ENCODE results near the gene SLC8B1. TPM values are rescaled to one million over a fixed set of nuclear protein-coding genes. Genes with fewer than 3 reads are reported as not detected.

Gene SLC8B1
- total RNA-seq, 1 experiment from 2014 or later = 15.7 TPM

DNA sequence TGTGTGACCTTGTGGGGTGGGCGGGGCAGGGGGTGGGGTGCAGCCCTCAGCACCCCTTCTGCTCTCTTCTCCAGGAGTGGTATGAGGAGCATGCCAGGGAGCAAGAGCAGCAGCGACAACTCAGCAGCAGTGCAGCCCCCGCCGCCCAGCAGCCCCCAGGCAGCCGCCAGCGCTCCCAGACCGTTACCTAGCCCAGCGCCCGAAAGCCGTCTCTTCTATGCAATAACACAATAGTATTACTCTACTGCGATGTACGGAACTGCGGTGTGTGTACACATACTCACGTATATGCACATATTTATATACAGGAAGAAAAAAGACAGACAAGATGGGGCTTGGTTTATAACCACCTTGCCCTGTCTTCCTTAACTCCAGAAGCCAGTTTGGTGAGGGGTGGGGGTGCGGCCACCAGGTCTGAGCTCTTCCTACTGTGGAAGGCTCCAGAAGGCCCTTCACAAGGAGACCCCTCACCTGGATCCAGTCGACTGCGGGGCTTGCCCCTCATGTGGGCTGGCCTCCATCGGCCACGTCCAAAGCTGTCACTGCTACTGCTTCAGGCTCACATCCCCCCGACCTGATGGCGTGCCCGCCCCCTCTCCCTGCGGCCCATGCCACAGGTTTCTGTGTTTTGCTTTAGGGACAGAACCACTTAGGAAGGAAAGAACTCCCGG is 38.9 kb downstream of the SLC8B1 start:
- CTCF ChIA-PET = no interaction called here
- peaks cover 8% of the 10 kb centered on the region for H3K4me1 Mint-ChIP-seq (ENCODE audit: insufficient read depth, unreplicated experiment)
- POLR2A ChIA-PET = no interaction called here
- H3K9me3 Mint-ChIP-seq (ENCODE audit: unreplicated experiment) = no peaks in the 10 kb centered on the region
- no peaks in the 10 kb centered on the region for H3K27me3 Mint-ChIP-seq (ENCODE audit: insufficient read depth, unreplicated experiment)
- BruUV-seq (replicated peaks) = no TSS peak
- H3K27ac Mint-ChIP-seq (ENCODE audit: low read depth, unreplicated experiment) = no peak overlapping the region
- H3K4me3 Mint-ChIP-seq (ENCODE audit: unreplicated experiment) = no peak overlapping the region
- intact Hi-C loops (cut with micrococcal nuclease) = loop anchor here (10.0 kb wide), 1 partner anchor 101 kb away; no protein-coding TSS in a partner anchor
- TF ChIP-seq, protein P1, sequence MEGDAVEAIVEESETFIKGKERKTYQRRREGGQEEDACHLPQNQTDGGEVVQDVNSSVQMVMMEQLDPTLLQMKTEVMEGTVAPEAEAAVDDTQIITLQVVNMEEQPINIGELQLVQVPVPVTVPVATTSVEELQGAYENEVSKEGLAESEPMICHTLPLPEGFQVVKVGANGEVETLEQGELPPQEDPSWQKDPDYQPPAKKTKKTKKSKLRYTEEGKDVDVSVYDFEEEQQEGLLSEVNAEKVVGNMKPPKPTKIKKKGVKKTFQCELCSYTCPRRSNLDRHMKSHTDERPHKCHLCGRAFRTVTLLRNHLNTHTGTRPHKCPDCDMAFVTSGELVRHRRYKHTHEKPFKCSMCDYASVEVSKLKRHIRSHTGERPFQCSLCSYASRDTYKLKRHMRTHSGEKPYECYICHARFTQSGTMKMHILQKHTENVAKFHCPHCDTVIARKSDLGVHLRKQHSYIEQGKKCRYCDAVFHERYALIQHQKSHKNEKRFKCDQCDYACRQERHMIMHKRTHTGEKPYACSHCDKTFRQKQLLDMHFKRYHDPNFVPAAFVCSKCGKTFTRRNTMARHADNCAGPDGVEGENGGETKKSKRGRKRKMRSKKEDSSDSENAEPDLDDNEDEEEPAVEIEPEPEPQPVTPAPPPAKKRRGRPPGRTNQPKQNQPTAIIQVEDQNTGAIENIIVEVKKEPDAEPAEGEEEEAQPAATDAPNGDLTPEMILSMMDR (IDR thresholded peaks at IDR 0.05; ENCODE audit: unreplicated experiment) = no peak
- DNase-seq (ENCODE audit: unreplicated experiment) = no peak
- peaks cover 80% of the 10 kb centered on the region for H3K36me3 Mint-ChIP-seq (ENCODE audit: insufficient read depth, unreplicated experiment)

- Mint-ChIP-seq H3K4me3 (ENCODE audit: unreplicated experiment) (no peak overlapping the region), H3K9me3 (ENCODE audit: unreplicated experiment) (no peaks in the 10 kb centered on the region), H3K4me1 (ENCODE audit: insufficient read depth, unreplicated experiment) (no peaks in the 10 kb centered on the region), H3K27ac (ENCODE audit: low read depth, unreplicated experiment) (no peak overlapping the region), H3K27me3 (ENCODE audit: insufficient read depth, unreplicated experiment) (no peaks in the 10 kb centered on the region), H3K36me3 (ENCODE audit: insufficient read depth, unreplicated experiment) (peaks cover 91% of the 10 kb centered on the region)
- BruUV-seq (replicated peaks) = no TSS peak
- TF ChIP-seq, protein P1 (IDR thresholded peaks at IDR 0.05; ENCODE audit: unreplicated experiment) = no peak
- ChIA-PET CTCF (interaction anchor here (0.6 kb wide), 1 partner anchor 152 kb away, joined by 3 read pairs; no protein-coding TSS in a partner anchor), POLR2A (interaction anchor here (1.1 to 1.3 kb wide), 2 partner anchors 37 to 49 kb away, joined by 3 to 4 read pairs; no protein-coding TSS in a partner anchor)
- DNase-seq (ENCODE audit: unreplicated experiment) = no peak
- intact Hi-C loops (cut with micrococcal nuclease) = loop anchor here (10.0 kb wide), 1 partner anchor 98 kb away; no protein-coding TSS in a partner anchor
Measured at GRCh38 chr12:113293100-113293499, 41.8 kb downstream of the SLC8B1 start.

GRCh38 chr12:113292547-113292946 is 42.4 kb downstream of the SLC8B1 start:
- TF ChIP-seq, protein P1 (IDR thresholded peaks at IDR 0.05; ENCODE audit: unreplicated experiment) = no peak
- Mint-ChIP-seq H3K4me1 (ENCODE audit: insufficient read depth, unreplicated experiment) (no peaks in the 10 kb centered on the region), H3K36me3 (ENCODE audit: insufficient read depth, unreplicated experiment) (peaks cover 86% of the 10 kb centered on the region), H3K9me3 (ENCODE audit: unreplicated experiment) (no peaks in the 10 kb centered on the region), H3K27ac (ENCODE audit: low read depth, unreplicated experiment) (no peak overlapping the region), H3K4me3 (ENCODE audit: unreplicated experiment) (no peak overlapping the region), H3K27me3 (ENCODE audit: insufficient read depth, unreplicated experiment) (no peaks in the 10 kb centered on the region)
- ChIA-PET POLR2A (interaction anchor here (1.0 to 1.3 kb wide), 4 partner anchors 30 to 70 kb away, joined by 3 to 4 read pairs (median 3); no protein-coding TSS in a partner anchor), CTCF (interaction anchor here (0.6 kb wide), 1 partner anchor 152 kb away, joined by 3 read pairs; no protein-coding TSS in a partner anchor)
- intact Hi-C loops (cut with micrococcal nuclease) = loop anchor here (10.0 kb wide), 1 partner anchor 98 kb away; no protein-coding TSS in a partner anchor
- BruUV-seq (replicated peaks) = no TSS peak
- DNase-seq (ENCODE audit: unreplicated experiment) = no peak

DNA sequence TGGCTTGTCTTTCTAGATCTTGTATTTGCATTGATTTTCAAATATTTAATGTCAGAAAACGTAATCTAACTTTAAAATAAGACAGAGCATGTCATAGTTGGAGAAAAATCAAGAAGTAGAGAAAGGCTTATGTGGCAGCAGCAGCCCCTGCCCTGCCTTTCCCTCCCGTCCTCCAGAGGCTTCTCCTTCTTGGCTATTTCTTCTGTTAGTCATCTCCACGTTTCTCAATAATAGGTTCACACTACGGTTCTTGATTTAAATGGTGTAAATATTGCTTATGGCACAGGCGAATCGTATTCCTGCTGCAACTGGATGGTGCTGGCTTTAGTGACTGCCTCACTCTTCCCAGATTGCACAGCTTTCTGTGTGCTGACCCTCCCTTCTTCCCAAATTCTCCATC is 42.8 kb downstream of the SLC8B1 start:
- BruUV-seq (replicated peaks) = no TSS peak
- Mint-ChIP-seq H3K27ac (ENCODE audit: low read depth, unreplicated experiment) (no peak overlapping the region), H3K36me3 (ENCODE audit: insufficient read depth, unreplicated experiment) (peaks cover 85% of the 10 kb centered on the region), H3K27me3 (ENCODE audit: insufficient read depth, unreplicated experiment) (no peaks in the 10 kb centered on the region), H3K4me3 (ENCODE audit: unreplicated experiment) (no peak overlapping the region), H3K9me3 (ENCODE audit: unreplicated experiment) (no peaks in the 10 kb centered on the region), H3K4me1 (ENCODE audit: insufficient read depth, unreplicated experiment) (no peaks in the 10 kb centered on the region)
- ChIA-PET CTCF (no interaction called here), POLR2A (interaction anchor here (0.8 to 1.3 kb wide), 5 partner anchors 19 to 70 kb away, joined by 3 to 4 read pairs (median 3); no protein-coding TSS in a partner anchor)
- intact Hi-C loops (cut with micrococcal nuclease) = loop anchor here (10.0 kb wide), 1 partner anchor 97 kb away; no protein-coding TSS in a partner anchor
- DNase-seq (ENCODE audit: unreplicated experiment) = peak; percentile 49
- TF ChIP-seq, protein P1 (IDR thresholded peaks at IDR 0.05; ENCODE audit: unreplicated experiment) = no peak
